TTC549 (cell line): Measurements from ENCODE around the gene ASIC4.

Experiments used
- FAIRE-seq: peaks from 2 replicates; lab custom pipeline; 2012; peaks lifted over from hg19 to GRCh38; lab: Jason Lieb, UNC

The ASIC4 gene

GRCh38 chr2:219497495-219498279 lies 16.6 kb upstream of the ASIC4 start:
- no peak for FAIRE-seq

GRCh38 chr2:219498280-219499057 lies 15.8 kb upstream of the ASIC4 start, which contains the start of gene GMPPA:
GMPPA (plus strand) TSS chr2:219498891; CDS start chr2:219499976, 1,085 bp downstream.
- peak; percentile 97 for FAIRE-seq

- no peak for FAIRE-seq
Observed at GRCh38 chr2:219499058-219499307, 15.3 kb upstream of the ASIC4 start.

- no peak for FAIRE-seq
Observed at GRCh38 chr2:219499555-219499954, 14.7 kb upstream of the ASIC4 start.

GRCh38 chr2:219500135-219500534 lies 14.1 kb upstream of the ASIC4 start:
- FAIRE-seq, result no peak

DNA sequence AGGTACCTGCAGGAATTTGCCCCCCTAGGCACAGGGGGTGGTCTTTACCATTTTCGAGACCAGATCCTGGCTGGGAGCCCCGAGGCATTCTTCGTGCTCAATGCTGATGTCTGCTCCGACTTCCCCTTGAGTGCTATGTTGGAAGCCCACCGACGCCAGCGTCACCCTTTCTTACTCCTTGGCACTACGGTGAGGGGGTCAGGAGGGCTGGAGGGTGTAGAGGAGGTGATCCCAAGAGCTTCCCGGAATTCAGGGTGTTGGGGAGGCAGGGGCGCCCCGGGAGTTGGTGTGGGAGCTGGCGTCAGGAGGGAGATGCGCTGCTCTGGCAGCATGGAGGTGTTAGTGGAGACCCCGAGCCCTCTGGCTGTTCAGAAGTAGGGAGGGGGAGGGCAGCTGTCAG lies 12.4 kb upstream of the ASIC4 start:
- no peak for FAIRE-seq

DNA sequence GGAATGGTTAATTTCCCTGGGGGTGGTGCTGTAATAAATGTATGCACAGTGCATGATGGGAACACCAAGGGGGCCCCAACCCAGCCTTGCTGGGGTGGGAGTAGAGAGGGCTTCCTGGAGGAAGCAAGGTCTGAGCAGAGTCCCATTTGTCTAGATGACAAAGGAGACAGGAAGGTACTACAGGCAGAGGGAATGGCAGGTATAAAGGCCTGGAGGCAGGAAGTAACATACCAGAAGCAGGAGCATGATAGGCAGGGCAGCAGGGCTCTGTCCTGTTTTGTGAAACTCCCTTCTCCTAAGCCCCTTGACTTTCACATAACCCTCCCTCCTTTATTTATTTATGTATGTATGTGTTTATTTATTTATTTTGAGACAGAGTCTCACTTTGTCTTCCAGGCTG lies 11.7 kb upstream of the ASIC4 start:
- FAIRE-seq, result no peak

GRCh38 chr2:219505585-219505984 lies 8.7 kb upstream of the ASIC4 start:
- no peak for FAIRE-seq

DNA sequence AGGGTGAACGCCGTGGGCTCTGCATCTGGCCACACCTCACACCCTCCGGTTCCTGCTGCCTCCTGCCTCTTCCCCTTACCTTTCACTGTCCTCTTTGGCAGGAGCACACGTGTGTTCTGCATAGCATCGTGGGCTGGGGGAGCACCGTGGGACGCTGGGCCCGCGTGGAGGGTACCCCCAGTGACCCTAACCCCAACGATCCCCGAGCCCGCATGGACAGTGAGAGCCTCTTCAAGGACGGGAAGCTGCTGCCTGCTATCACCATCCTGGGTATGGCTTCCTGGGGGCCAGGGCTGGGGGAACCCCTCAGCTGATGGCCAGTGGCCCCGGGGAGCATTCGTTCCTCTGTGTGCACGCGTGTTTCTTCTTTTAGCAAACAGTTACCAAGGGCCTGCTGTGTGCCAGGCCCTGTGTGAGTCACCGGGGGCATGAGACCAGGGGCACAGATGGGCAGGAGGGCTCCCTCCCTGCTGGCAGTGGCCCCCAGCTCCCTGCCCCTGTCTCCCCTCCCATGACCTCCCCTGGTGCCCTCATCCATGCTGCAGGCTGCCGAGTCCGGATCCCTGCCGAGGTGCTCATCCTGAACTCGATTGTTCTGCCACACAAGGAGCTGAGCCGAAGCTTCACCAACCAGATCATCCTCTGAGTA lies 8.0 kb upstream of the ASIC4 start:
- no peak for FAIRE-seq

DNA sequence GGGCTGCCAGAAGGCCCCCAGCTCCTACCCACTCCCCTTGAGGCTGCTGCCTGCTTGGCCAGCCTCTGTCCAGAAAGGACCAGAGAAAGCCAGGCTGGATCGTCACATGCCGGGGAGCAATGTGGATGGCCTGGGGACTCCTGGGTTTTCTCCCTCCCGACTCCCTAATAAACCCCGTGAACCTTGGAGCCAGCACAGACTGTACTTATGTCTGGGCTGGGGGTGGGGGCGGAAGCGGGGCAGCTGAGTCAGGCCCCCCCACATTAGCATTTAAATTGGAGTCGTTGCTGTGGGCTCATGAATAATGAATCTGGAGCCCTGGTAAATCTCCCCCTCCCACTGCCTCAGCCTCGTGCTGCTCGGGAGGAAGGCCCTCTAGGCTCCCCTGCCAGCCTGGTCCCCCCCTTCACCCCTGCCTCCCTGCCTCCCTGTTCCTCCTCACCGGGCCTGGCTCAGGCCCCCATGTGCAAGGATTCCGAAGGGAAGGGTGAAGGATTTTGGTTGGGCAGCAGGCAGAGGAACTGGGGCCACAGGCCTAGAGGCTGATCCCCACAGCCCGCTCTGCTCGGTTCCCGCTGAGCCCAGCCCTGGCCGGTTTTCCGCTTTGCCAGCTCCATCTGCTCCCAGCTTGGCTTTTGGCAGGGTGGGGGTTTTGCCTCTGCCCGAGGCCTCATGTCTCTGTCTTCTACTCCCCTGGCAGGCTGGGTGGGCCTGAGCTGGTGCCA lies 7.3 kb upstream of the ASIC4 start:
- no peak for FAIRE-seq

- FAIRE-seq, result no peak
Observed at GRCh38 chr2:219507581-219508443, 6.5 kb upstream of the ASIC4 start.

DNA sequence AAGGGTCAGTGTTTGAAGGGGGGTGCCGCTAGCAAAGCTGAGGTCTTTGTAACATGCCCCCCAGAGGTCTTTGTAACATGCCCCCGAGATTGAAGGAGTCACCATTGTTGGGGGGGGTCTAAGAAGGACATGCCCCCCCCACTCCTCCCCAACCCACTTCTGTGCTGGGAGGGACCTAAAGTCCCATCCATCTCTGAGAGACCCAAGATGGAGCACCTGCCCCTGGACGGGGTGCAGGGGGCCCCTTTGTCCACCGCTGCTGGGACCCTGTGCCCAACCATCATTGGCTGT lies 5.9 kb upstream of the ASIC4 start:
- no peak for FAIRE-seq

- FAIRE-seq, result no peak
Observed at GRCh38 chr2:219508971-219509779, 5.1 kb upstream of the ASIC4 start.

- FAIRE-seq, result no peak
Observed at GRCh38 chr2:219509780-219510511, 4.3 kb upstream of the ASIC4 start.

GRCh38 chr2:219510512-219511135 lies 3.7 kb upstream of the ASIC4 start:
- FAIRE-seq, result no peak

DNA sequence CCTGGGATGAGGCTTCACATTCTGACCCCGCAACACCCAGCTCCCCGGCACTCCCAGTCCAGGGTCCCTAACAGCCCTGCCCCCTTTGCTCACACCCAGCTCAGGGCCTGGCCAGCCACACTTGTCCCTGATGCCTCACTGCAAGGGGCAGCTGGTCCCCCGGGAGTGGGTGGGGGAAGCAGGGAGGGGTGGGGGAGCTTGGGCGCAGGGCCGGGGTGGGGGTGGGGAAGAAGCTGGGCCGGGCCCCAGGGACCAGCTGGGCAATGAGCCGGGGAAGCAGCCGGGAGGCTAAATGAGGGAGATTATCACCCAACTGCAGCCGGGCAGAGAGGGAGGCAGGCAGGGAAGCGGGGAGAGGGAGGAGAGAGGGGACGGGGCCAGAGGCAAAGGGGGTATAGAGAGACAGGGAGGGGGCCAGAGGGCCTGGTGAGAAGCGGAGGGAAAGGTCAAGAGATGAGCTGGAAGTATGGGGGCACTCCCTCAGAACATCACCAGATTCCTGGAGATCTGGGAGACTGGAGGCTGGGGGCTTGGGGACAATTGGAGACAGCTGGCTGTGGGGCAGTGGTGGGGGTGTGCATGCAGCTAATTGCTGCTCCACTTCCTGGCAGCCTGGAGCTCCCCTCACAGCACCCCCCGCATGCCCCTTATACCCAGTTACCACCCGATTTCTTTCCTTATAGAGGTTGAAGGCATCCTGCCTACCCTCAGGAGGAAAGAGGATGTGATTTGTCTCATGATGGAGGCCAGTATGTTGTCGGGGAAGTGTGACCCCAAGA lies 2.5 kb upstream of the ASIC4 start:
- no peak for FAIRE-seq

DNA sequence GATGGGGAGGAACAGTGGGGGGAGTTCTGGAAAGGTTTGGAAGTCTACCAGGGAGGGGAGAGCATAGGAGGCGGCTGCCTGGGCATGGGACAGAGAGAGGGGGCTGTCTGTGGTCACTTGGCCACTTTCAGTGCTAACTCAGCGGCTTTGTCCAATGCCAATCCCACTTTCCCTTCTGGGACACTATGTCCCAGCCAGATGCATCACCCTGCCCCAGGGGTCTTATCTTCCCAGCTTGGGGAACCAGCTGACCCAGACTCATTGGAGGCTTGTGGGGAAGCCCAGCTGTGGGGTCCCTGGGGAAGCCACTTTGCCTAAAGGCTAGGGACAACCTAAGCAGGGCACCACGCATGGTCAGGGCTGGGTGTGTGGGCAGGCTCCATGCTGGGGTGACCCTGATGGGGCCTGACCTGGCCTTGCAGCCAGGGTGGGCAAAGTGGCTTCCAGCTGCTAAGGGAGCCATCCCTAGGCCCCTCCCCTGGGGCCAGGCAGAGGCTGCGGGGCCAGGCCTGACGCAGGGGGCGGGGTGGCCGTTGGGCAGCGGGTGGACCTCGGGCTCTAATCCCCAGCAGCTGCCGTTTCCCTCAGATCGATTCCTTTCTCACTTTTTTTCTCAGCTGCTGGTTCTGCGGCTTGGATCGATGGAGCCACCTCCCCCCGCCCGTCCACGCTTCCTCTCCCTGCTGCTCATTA lies 1.6 kb upstream of the ASIC4 start:
- FAIRE-seq, result no peak

DNA sequence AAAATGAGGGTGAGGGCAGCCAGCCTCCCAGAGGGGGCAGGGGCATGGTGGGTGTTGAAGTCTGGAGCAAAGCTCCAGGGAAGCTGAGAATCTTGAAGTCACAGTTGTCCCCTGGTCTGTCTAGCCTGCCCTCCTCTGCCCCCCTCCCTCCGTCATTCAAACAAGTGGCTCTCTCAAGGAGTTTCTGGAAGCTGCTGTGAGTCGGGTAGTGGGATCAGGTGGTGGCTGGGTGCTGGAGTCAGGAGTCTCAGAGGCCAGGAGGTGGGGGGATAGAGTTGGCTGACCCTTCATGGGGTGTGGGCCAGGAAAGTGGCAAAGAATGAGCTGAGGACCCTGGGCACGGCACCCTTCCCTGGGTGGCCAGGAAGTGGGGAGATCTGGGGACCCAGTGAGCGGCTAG lies 495 bp upstream of the ASIC4 start:
- no peak for FAIRE-seq

DNA sequence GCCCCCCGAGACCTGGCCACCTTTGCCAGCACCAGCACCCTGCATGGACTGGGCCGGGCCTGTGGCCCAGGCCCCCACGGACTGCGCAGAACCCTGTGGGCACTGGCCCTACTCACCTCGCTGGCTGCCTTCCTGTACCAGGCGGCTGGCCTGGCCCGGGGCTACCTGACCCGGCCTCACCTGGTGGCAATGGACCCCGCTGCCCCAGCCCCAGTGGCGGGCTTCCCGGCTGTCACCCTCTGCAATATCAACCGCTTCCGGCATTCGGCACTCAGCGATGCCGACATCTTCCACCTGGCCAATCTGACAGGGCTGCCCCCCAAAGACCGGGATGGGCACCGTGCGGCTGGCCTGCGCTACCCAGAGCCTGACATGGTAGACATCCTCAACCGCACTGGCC lies 554 bp downstream of the ASIC4 start:
- no peak for FAIRE-seq
